Left kidney (tissue), 2 donors: Measurements from ENCODE around the gene PLSCR5. TPM values are rescaled to one million over a fixed set of nuclear protein-coding genes. Genes with fewer than 3 reads are reported as not detected.

Source experiments
- DNase-seq: peaks from one replicate; pipeline ENCODE4 v3.0.0-alpha.2; 2013
- polyA plus RNA-seq: library from polyadenylated mRNA; unstranded; fragments of 120-200 nt; gene quantifications from one replicate; pipeline ENCODE4 v1.2.1, GENCODE V29; 2013; ENCODE audit not compliant: insufficient read length

The PLSCR5 gene
- polyA plus RNA-seq, 1 donor, result not detected

- no peak for DNase-seq
These were observed 20.0 kb downstream of the PLSCR5 start for GRCh38 chr3:146585156-146585555.

GRCh38 chr3:146581951-146582467 lies 23.1 kb downstream of the PLSCR5 start:
- DNase-seq, result no peak

GRCh38 chr3:146581080-146581601 lies 24.0 kb downstream of the PLSCR5 start:
- no peak for DNase-seq

- peak; percentile 26 for DNase-seq
These were observed 27.5 kb downstream of the PLSCR5 start for GRCh38 chr3:146577662-146578061.

GRCh38 chr3:146575636-146576035 lies 29.5 kb downstream of the PLSCR5 start:
- no peak for DNase-seq

GRCh38 chr3:146574173-146574572 lies 31.0 kb downstream of the PLSCR5 start:
- no peak for DNase-seq

- no peak for DNase-seq
These were observed 35.8 kb downstream of the PLSCR5 start for GRCh38 chr3:146569314-146569713.

- DNase-seq, result no peak
These were observed 39.0 kb downstream of the PLSCR5 start for GRCh38 chr3:146566138-146566537.

GRCh38 chr3:146561879-146562278 lies 43.3 kb downstream of the PLSCR5 start:
- DNase-seq, result no peak

- DNase-seq, result no peak
These were observed 43.7 kb downstream of the PLSCR5 start for GRCh38 chr3:146561463-146561862.

- DNase-seq, result no peak
These were observed 44.5 kb downstream of the PLSCR5 start for GRCh38 chr3:146560678-146561077.

GRCh38 chr3:146559388-146559787 lies 45.8 kb downstream of the PLSCR5 start:
- no peak for DNase-seq

GRCh38 chr3:146558781-146559180 lies 46.4 kb downstream of the PLSCR5 start:
- DNase-seq, result no peak

- DNase-seq, result no peak
These were observed 47.4 kb downstream of the PLSCR5 start for GRCh38 chr3:146557745-146558144.

GRCh38 chr3:146555311-146555710 lies 49.8 kb downstream of the PLSCR5 start:
- DNase-seq, result no peak

- DNase-seq, result no peak
These were observed 50.9 kb downstream of the PLSCR5 start for GRCh38 chr3:146554151-146554760.

GRCh38 chr3:146550743-146551510 lies 54.2 kb downstream of the PLSCR5 start:
- no peak for DNase-seq

- DNase-seq, result no peak
These were observed 55.0 kb downstream of the PLSCR5 start for GRCh38 chr3:146550070-146550615.

GRCh38 chr3:146547235-146547835 lies 57.8 kb downstream of the PLSCR5 start:
- no peak for DNase-seq

GRCh38 chr3:146546366-146546965 lies 58.7 kb downstream of the PLSCR5 start:
- DNase-seq, result no peak

GRCh38 chr3:146544929-146545528 lies 60.1 kb downstream of the PLSCR5 start:
- DNase-seq, result no peak
